Erythroblast (primary cell): ENCODE data around the gene TNFRSF18.

ENCODE experiments used
- GATA1 ChIP-seq: IDR thresholded peaks from 2 replicates; pipeline ENCODE4 v1.6.1; 2011; ENCODE audit warnings: low read depth, mild to moderate bottlenecking, control low read depth, low read length, moderate library complexity
- POLR2A ChIP-seq: IDR thresholded peaks from 2 replicates; pipeline ENCODE4 v1.6.1; 2011; ENCODE audit warnings: mild to moderate bottlenecking, low read length

GRCh38 chr1:1197551-1198422 lies 8.6 kb downstream of the TNFRSF18 start:
- TF ChIP-seq POLR2A (no peak), GATA1 (no peak)
